COLO668 (cell line): ENCODE data around the gene MAP3K4.
A peak's percentile ranks its signal among the peaks of the same experiment; 100 is the strongest.

Experiments used
- DNase-seq: peaks from one replicate; lab custom pipeline; 2025; ENCODE audit not compliant: unreplicated experiment; lab: John Stamatoyannopoulos, UW

MAP3K4 gene

DNA sequence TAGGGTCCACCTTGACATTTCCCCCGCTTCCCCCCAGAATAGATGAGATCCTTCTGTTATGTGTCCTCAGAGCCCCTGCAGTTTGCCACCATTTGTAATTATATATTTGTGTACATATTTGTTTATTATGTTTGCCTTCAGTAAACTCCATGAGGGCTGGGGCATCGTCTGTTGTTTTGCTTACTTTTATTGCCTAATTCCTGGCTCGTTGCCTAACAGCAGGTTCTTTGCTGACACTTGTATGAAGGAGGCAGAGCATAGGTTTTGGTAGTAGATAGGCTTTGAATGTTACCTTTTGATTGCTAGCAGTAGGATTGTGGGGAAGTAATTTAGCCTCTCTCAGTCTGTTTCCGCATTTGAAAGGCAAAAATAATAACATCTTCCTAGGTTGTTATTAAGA is 9.9 kb downstream of the MAP3K4 start:
- DNase-seq = peak; percentile 41

DNA sequence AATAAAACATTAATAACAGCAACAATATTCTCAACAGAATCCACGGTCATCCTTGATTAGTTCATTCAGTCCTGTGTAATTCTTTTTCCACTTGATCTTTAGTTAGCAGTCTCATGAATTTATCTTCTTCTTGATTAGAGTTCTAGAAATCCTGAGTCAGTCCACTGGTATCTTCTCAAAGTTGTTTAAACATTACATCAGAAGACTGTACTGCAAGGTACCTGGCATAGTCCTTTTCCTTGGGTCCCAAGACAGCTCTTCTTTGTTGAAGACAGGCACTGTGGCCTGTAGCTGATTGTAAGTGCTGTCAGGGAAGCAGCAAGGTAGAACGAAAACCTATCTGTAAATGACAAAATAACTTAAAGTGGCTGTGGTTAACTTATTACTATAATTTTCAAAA is 11.8 kb downstream of the MAP3K4 start:
- no peak for DNase-seq

DNA sequence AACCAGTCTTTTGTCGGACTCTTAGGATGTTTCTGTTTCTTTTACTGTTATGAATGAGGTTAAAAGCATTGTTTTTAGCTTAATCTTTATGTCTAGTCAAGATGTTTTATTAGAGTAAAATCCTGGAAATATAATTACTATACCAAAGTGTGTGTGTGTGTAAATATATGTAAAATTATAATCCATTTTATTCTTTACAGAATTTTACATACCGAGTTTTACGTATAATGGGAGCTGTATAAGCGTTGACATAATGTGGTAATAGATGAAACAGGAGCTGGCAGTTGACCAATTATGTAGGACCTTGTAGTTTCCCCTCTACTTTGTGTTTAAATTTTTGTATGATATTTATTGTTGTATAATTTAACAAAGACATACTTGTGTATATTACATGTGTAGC is 16.7 kb downstream of the MAP3K4 start:
- no peak for DNase-seq

DNA sequence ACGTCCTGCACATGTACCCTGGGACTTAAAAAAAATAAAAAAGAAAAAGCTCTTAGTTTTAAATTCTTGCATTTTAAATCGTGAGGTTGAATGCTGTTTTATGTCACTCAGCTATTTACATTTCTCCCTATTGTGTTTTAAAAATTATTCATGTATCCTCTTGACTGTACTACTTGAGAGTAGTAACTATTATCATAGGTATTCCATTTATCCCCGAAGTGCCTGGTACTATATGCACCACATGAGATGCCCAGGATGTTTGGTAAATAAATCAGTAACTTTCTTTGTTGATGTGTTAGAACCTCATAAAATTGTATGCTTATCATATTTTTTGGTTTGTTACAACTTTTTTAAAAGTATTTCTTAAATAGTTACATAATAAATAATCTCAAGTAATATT is 18.4 kb downstream of the MAP3K4 start:
- DNase-seq = no peak

DNA sequence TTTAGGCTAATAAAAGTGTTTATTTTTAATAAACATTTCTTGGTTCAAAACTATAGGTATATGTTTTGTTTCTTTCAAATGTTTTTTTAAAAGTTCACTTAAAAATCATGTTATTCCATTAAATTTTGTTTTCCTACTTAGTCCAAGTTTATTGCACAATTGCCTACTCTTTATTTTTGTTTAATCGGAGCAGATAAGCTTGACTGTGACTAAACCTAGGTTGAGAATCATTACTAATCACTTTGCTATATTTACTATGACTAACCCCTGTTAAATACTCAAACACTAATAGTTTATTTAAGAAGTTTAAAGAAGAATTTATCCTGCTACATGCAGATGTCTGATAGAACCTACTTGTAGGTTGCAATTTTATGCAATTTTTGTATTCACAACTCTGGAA is 18.8 kb downstream of the MAP3K4 start:
- DNase-seq = no peak

DNA sequence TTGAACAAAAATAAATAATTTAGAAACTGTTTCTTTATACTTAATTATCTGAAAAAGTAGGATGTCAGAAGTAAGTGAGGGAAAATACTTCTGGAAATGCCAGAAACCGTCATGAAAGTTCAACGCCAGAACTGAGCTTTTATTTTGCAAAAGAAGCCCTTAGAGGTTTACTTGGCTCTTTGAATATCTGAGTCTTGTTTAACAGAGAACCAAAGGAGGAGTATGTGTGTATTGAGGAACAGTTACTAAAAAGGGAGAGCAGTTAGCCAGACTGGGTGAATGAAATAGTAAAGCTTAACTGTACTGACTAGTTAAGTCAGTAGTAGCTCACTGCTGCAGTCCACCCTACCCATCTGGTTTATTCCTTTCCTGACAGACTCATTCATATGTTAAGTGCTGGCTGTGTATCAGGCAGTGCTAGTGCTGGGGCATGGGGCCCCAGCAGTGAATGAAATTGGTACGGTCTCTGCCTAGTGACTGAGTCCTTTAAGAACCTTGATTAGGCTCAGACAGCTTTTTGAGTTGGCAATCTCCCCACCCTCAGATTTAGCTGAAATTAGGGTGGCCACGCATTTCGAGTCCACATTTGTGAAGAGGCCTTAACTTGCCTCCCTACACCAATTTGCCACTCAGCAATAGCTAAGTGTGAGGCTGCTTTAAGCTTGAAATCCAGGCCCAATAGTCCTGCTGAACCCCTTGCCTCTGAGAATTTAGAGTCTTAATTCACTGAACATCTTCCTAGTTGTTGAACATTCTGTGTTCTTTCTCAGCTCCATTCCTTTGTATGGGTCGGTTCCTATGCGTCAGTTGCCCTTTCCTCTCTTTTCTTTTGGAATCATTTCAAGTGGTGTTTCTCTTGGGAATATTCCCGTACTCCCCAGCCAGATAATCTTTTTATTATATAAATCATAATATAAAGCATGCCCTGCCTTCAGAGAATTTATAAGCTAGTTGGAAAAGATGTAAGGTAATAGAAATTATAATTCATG is 20.2 kb downstream of the MAP3K4 start:
- no peak for DNase-seq

DNA sequence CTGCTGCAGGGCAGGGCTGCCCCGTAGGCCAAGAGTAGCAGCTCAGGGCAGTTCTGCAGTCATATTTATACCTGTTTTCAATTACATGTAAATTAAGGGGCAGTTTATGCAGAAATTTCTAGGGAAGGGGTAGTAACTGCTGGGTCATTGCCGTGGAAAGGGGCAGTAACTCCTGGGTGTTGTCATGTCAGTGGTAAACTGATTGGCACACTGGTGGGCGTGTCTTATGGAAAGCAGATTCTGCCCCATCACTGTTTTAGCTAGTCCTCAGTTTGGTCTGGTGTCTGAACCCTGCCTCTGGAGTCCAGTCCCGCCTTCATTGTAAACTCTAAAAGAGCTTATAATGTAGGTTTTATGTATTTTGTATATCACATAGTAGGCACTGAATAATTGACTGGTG is 22.1 kb downstream of the MAP3K4 start:
- DNase-seq = no peak

DNA sequence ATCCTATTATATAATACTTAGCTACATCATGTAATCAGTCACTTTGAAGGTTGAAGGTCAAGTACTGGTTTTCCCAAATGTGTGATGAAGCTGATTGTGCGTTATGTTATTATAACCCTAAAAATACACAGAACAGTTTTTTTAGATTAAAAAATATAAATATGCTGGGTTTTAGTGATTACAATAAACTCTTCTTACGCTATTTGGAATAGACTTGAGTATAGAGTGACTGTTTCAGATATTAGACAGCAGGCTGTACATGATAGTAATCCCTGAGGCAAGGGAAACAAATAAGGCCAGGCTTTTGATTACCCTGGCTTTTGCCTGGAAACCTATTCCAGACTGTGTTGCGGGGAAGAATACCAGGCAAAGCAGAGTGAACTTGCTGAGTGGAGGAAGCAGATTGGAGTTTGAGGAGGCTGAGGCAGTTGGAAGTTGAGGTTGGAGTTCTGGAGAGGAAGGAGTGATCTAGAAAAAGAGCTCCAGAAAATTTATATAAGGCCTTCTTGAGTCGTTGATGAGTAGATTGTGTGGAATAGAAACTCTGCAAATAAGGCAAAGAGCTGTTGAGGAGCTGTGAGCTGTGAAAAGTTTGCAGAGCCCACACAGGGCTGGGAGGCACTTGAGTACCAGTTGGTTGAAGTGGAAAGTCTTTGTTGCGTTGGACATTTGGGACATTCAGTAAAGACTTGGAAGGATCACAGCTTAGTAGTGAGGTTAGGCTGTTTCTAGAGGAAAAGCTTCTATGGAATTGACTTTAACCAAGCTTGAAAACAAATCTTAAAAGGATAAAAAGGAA is 26.4 kb downstream of the MAP3K4 start:
- DNase-seq = no peak

DNA sequence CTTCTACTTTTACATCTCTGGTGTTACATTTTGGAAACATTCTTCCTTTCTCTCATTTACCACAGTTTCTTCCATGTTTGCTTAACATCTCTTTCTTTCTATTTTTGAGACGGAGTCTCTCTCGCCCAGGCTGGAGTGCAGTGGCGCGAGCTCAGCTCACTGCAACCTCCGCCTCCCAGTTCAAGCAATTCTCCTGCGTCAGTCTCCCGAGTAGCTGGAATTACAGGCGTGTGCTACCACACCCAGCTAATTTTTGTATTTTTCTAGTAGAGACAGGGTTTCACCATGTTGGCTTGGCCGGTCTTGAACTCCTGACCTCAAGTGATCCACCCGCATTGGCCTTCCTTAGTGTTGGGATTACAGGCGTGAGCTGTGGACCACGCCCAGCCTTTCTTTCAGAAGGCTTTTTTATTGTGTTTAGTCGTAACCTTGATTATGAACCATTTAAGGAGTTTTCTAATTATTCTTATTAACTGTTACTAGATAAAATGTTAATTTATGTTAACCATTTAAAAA is 27.8 kb downstream of the MAP3K4 start:
- DNase-seq = no peak

DNA sequence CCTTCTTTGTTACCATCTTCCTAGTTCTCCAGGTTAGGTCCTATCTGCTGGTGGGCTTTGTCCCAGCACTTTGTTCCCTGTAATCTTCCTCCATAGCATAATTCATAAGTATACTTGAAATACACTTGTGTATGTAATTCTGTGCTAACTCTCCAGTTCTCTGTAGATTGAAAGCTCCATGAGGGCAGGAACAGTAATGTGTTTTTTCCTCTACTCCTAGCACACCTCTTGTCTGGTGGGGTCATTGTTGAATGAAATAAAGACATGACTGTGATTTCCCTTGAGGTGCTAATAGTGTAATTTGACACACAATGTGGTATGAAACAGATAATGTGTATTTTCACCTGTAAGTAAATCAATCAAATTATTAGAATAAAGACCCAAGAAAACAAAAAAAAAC is 30.0 kb downstream of the MAP3K4 start:
- no peak for DNase-seq

DNA sequence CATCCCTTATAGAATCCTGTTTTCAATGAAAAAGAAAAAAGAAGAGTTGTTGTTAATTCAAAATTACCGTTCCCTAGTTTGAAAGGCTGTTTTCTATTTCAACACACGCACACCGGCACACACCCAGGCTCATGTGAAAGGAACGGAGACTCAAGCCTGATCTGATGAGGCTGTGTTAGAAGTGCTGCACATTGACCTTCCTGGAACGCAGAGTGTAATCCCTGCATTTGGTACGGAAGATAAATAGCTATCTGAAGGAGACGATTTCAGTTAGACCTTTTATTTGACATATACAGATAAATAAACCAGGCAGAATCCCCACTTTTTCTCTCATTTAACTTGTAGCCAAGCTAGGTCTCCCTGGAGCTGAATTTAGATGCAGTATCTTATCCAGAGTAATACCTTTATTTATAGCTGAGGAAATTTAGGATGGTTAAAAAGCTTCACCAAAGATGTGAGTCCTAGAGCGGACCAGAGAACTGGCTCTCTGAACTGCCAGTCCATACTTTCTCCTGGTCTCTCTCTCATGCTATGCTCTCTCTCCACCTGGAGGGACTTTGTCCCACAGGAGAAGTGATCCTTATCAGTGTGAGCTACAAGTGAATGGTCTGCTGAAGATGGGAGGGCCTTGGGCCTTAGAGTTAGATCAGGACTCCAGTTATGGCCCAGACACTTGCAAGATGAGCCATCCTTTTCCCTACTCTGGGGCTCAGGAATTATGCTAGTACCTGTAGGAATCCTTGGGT is 30.6 kb downstream of the MAP3K4 start:
- DNase-seq = no peak

DNA sequence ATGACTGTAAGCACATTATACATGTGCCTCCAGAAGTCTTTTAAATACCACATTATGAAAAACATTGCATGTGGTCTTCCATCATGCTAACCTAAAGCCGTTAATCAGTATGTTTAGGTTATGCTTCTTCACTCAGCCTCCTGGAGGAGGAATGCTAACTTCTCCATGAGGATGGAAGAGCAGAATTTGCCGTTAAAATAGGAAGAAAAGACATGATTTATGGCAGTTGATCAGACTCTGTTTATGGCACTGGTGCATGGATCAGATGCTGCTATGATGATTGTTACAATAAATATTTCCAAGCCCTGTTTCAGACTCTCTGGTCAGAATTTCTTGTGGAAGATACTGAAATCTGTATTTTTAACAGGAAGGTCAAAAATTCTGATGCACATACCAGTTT is 31.7 kb downstream of the MAP3K4 start:
- no peak for DNase-seq

DNA sequence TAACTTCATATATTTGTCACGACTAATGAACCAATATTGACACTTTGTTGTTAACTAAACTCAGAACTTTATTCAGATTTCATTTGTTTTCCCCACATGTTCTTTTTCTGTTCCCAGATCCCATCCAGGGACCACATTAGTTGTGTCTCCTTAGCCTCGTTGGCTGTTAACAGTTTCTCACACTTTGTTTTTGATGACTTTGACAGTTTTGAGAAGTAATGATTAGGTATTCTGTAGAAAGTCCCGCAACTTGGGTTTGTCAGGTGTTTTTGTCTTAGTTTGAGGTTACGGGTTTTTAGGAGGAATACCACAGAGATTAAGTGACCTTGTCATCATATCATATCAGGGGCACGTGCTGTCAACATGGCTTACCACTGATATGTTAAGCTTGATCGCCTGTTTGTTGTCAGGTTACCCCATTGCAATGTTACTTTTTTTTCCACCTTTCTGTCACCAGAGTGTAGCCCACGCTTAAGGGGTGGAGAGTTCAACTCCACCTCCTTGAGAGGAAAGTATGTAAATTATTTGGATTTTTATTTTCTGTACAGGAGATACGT is 32.9 kb downstream of the MAP3K4 start:
- DNase-seq = no peak

DNA sequence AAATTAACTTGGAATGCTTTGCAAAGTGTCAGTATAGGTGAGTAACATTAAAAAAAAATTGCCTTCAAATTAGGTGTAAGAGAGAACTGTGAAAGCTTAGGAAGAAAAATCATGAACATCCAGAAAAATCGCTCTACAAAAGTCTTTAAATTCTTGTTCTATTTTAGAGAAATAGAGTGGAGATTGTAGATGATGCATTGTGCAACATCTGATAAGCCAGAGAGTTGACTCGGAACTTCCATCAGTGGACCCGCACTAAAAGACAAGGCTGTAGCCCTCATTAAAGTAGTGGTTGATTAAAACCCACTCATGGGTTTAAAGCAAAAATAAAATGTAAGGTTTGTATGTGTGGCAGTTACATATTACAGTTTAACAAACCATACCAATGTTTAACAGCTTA is 35.8 kb downstream of the MAP3K4 start:
- no peak for DNase-seq

DNA sequence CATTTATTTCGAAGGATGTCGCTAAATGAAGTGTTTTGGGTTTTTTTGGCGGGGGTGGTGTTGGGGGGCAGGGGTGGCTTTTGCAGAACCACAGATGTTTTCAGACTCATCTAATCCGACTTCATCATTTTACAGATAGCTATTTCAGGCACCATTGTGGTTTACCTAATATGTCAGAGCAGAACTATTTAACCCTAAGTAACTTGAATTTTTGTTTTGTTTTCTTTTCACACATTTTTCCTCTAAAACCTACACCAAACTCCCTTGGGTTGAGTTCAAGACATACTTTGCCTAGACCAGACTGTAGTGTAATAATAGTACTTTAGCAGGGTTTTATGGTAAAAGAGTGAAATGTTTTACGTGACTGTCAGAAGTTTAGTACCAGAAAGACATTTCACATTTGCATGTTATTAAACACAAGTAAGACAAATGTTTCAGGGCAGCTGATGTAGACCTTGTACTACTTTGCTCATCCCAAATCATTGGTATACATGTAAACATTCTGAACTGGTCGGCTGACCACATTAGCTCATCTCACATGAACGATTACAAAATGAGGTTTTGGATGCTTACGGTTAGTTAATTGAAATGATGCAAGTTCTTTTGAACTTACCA is 37.7 kb downstream of the MAP3K4 start:
- DNase-seq = no peak

DNA sequence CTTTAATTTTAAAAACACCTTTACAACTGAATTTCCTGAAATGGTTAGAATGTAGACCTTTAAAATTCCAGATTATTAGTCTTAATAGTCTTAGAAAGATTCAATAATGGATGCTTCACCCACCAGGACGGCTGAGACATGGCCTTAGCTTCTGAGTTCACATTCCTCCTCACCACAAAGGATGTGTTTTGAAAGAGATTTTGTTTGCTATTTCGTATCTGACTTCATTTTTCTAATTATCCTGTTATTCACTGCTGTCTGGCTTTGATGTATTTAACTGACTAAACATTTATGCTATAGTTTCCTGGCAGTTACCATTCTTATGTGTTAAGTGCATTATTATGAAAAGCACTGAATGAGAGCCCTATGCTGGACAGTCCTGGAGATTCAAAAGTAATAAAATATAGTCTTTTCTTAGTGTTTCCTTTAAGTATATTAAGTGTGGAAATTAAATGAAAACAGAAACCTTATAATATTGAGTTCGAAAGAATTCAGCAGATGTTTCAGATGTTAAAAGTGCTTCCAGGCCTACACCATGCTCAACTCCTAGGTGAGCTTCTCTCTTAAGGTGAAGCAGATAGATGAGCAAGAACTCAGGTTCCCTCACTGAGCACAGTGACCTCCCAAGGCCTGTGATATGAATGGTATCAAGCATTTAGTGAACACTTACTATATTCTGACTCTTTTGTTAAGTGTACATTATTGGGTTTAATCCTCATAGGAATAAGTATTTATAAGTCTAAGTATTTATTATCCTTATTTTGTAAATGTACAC is 40.3 kb downstream of the MAP3K4 start:
- DNase-seq = no peak

DNA sequence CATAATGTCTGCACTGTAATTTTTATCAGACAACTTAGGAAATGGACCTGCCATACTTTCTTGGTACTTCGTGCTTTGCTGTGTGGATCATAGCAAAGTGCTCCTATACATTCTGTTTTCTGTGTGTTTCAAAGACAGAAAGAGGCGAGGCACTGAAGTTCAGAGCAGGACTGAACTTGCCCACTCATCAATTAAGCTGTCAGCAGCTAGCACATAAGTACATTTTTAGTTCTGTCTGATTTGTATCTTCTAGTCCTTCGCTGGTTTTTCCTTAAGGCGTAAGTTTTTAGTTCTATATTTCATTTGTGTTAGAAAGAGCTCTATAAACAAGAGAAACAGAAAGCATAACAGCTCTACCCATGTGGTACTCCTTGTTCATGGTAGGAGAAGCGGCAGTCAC is 42.1 kb downstream of the MAP3K4 start:
- no peak for DNase-seq

DNA sequence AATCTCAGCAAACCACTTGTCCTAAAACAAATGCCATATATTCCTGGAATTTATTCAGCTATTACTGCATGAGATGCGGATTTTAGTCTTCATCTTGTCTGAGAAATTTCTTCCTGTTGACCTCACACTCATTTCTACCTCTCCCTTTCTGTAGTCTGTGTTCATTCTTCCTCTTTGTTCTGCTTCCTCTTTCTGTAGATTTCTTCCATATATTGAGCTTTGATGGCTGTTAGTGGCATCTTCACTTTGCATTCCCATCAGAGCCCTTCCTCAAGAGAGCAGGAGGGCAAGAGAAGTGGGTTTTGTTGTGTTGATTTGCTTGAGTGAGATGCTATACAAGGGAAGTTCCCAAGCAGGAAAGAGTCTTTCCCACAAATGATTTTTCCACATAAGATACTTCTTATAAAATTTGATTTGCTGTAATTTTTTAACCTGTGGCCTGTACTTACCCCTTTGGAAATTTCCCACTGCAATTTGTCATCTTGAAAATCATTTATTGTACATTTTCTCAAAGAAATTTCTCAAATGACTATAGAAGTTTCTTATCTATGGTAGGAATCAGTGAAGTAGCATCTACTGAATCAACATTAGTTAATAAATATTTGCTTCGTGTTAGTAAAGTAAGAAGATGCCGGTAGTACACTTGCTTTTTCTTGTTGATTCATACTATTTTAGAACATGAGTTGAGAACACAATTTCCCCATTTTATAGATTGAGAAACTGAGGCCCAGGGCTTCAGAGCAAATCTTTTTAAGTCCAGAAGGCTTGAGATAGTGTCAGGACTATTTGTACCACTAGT is 43.8 kb downstream of the MAP3K4 start:
- no peak for DNase-seq

DNA sequence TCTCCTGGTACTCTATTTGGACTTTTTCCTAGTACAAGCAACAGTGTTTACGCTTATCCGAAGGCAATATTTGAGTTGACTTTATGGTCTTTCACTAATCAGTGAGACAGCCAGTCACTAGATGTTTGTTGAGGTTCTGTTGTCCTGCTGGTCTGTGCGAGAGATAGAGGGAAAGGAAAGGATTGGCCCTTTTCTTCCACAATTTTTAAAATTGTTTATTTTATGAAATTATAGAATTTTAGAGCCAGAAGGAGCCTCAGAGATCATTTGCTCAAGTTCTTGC is 44.4 kb downstream of the MAP3K4 start:
- no peak for DNase-seq
